ENCODE results near the gene SLC26A11.

- TF ChIP-seq, protein P1, sequence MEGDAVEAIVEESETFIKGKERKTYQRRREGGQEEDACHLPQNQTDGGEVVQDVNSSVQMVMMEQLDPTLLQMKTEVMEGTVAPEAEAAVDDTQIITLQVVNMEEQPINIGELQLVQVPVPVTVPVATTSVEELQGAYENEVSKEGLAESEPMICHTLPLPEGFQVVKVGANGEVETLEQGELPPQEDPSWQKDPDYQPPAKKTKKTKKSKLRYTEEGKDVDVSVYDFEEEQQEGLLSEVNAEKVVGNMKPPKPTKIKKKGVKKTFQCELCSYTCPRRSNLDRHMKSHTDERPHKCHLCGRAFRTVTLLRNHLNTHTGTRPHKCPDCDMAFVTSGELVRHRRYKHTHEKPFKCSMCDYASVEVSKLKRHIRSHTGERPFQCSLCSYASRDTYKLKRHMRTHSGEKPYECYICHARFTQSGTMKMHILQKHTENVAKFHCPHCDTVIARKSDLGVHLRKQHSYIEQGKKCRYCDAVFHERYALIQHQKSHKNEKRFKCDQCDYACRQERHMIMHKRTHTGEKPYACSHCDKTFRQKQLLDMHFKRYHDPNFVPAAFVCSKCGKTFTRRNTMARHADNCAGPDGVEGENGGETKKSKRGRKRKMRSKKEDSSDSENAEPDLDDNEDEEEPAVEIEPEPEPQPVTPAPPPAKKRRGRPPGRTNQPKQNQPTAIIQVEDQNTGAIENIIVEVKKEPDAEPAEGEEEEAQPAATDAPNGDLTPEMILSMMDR (IDR thresholded peaks at IDR 0.05) = no peak
- TF ChIP-seq EZH2 (IDR thresholded peaks at IDR 0.05; ENCODE audit: borderline replicate concordance, insufficient read depth, low read depth, low read length, poor library complexity, severe bottlenecking) = no peak
These were observed 8.2 kb downstream of the SLC26A11 start for GRCh38 chr17:80228477-80228876.
